Cardiac fibroblast (primary cell): Measurements from ENCODE around the gene HMOX1.
A peak's percentile ranks its signal among the peaks of the same experiment; 100 is the strongest.

ENCODE experiments used
- DNase-seq, 2 donors: peaks; one replicate each; pipeline versions ENCODE4 v3.0.0 to v3.0.0-alpha.2; 2010; ENCODE audit warnings: low read depth in 2 of 2
- H3K4me3 ChIP-seq, 2 donors: replicated peaks in 1 of 2; 1 replicate in 1 of 2; 2 replicates in 1 of 2; pipeline ENCODE4 v1.5.1; 2011; ENCODE audit warnings: low read depth in 2 of 2, low read length in 2 of 2, mild to moderate bottlenecking in 2 of 2, moderate library complexity in 1 of 2
- TF ChIP-seq, protein P1 (sequence below): IDR thresholded peaks from one replicate; pipeline ENCODE4 v1.5.1; 2011; ENCODE audit warnings: low read depth, mild to moderate bottlenecking, low read length, inconsistent platforms

HMOX1 gene

DNA sequence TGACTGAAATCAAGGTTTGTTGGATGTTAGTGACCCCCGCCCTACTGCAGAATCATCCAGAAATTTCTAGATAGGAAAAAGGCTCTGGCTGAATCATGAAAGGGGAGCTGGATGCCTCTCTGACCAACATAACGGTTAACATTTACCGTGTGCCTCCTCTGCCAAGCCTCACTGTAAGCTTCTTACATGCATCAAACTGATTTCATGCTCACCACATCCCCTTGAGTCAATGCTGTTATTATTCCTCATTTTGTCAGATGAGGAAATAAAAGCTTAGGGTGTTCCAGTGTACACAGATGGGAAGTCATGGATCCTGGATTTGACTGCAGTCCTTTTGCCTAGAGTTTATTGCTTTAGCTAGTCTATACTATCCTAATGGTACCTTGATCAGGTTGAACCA lies 5.9 kb upstream of the HMOX1 start:
- DNase-seq = peak in 1 of 2 donors; percentile 50
- H3K4me3 ChIP-seq = no peak overlapping the region
- TF ChIP-seq, protein P1, sequence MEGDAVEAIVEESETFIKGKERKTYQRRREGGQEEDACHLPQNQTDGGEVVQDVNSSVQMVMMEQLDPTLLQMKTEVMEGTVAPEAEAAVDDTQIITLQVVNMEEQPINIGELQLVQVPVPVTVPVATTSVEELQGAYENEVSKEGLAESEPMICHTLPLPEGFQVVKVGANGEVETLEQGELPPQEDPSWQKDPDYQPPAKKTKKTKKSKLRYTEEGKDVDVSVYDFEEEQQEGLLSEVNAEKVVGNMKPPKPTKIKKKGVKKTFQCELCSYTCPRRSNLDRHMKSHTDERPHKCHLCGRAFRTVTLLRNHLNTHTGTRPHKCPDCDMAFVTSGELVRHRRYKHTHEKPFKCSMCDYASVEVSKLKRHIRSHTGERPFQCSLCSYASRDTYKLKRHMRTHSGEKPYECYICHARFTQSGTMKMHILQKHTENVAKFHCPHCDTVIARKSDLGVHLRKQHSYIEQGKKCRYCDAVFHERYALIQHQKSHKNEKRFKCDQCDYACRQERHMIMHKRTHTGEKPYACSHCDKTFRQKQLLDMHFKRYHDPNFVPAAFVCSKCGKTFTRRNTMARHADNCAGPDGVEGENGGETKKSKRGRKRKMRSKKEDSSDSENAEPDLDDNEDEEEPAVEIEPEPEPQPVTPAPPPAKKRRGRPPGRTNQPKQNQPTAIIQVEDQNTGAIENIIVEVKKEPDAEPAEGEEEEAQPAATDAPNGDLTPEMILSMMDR = no peak

DNA sequence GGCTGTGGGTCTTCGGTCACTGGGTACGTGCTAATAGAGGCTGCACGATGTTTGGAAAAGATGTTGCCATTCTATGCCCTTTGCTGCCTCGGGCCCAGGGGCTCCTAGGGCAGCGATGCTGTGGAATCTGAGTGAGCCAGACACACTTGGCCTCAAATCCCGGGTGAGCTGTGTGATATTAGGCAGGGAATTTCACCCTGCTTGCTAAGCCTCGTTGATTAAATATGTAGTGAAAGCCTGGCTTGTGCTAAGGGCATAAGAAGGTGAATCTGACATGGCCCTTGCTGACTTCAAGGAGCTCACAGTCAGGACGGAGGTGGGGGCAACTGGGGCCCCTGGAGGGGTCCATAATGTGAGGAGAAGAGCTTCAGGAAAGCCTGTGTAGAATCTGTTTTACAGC lies 5.4 kb upstream of the HMOX1 start:
- DNase-seq = no peak
- no peak overlapping the region for H3K4me3 ChIP-seq
- TF ChIP-seq, protein P1 = no peak

DNA sequence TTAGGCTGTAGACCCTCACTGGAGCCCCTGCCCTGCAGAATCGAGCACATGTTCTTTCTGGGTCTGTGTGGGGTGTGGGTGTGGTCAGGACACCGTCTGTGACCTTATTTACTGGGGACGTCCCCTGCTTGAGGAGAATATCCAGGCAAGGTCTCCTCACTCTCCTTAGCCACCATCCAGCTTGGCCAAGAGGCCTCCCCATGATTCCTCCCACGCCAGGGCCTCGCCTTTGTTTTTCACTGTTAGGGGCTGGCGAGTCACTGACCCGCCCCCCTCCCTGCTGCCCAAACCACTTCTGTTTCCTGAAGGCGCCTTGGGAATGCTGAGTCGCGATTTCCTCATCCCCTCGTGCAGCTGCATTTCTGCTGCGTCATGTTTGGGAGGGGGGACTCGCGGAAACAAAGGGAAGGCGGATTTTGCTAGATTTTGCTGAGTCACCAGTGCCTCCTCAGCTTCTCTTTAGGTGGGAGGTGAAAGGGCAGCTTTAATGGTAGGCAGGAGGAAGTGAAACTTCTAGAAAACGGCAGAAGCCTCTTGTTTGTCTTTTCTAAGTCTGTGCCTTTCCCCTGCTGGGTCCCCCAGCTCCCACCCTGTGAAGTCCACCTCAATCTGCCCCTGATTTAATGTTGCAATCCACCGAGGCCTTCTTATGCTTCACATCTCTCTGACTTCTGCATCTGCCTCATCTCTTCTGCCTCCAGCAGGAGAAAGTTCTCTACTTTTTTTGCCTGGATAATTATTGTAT lies 4.0 kb upstream of the HMOX1 start:
- peak; percentile 99 to 100 for DNase-seq
- TF ChIP-seq, protein P1 = no peak
- H3K4me3 ChIP-seq = no peak overlapping the region

DNA sequence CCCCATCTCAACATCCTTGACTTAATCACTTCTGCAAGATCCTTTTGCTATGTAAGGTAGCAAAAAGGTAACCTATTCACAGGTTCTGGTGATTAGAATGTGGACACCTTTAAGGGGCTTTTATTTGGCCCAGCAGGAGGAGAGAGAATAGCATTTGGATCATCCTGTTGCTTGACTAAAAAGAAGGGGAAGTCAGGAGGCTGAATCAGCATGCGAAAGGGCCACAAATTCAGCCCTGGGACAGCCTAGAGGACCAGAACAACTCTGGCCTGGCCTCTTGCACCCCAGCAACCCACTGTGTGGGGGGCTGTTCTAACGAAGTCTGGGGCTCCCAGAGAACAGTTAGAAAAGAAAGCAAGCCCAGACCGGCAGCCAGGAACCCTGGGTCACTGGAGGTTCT lies 3.2 kb upstream of the HMOX1 start:
- TF ChIP-seq, protein P1 = no peak
- H3K4me3 ChIP-seq = no peak overlapping the region
- DNase-seq = no peak

DNA sequence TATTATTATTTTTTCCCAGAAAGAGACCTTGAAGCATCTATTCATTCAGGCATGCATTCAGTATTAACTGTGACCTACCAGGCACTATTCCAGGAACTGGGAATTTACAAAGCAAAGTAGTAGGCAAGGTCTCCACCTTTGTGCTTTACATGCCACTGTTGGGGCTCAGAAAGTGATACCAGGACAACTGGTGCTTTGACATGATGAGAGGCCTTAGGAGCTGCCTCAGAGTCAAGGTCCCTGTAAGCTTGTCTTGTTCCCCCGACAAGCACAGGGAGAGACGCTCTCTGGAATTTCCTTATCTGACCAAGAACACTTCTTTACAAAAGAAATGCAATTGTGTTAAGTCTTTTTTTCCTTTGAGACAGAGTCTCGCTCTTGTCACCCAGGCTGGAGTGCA lies 2.3 kb upstream of the HMOX1 start:
- TF ChIP-seq, protein P1 = no peak
- DNase-seq = no peak
- H3K4me3 ChIP-seq = no peak overlapping the region

DNA sequence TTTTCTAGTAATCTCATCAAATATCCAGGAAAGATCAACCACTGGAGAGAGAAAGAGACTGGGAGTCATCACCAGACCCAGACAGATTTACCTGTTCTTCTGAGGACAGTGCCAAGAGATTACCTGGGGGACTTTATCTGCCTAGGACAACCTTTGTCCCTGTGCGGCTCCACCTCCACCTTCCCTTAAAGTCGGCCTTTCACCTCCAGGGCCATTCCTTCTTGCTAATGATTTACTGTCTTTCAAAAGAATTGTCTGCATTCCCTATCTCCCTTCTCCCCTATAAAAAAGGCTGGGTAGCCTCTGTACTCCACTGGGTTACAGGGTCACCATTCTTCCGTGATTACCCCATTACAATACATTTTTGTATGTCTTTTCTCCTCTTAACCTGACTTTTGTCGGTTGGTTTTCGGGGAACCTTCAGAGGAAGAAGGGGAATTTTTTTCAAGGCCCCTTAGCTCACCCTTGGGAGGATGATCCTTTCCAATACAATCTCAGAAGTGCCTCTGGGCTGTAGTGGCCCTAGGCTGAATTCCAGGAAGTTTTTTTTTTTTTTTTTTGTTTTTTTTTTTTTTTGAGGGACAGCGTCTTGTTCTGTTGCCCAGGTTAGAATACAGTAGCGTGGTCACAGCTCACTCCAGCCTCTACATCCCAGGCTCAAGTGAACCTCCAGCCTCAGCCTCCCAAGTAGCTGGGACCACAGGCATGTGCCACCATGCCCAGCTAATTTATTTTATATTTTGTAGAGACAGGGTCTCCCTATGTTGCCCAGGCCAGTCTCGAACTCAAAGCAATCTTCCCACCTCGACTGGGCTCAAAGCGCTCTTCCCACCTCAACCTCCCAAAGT lies 1.5 kb upstream of the HMOX1 start:
- H3K4me3 ChIP-seq = no peak overlapping the region
- TF ChIP-seq, protein P1 = no peak
- DNase-seq = no peak
